ENCODE measurements around the gene DUOX2. TPM values are rescaled to one million over a fixed set of nuclear protein-coding genes. Genes with fewer than 3 reads are reported as not detected.

DUOX2 gene
- total and polyA plus RNA-seq, 2 of the 8 experiments (the other 6 are each of a cell fraction or from before 2014, with no cell fraction given), result 0.08 TPM; not detected in 1

GRCh38 chr15:45163508-45163856, 49.5 kb upstream of the DUOX2 start:
- Histone ChIP-seq H2BK20ac (ENCODE audit: low read length) (no peak overlapping the region), H4K91ac (replicated peaks; ENCODE audit: insufficient read length, low read length) (no peak overlapping the region), H3K23ac (ENCODE audit: insufficient read length) (no peak overlapping the region), H2BK120ac (replicated peaks; ENCODE audit: low read depth, low read length) (no peak overlapping the region), H3K18ac (ENCODE audit: extremely low read depth, low read length) (no peak overlapping the region), H3K4ac (replicated peaks; ENCODE audit: insufficient read length, low read depth, low read length) (no peak overlapping the region), H3K56ac (replicated peaks; ENCODE audit: insufficient read length, low read depth, low read length) (no peak overlapping the region), H3K9me3 (ENCODE audit: insufficient read depth in 2 of 2, low read depth in 1 of 2, low read length in 1 of 2) (no peaks in the 10 kb centered on the region), H3K4me2 (ENCODE audit: insufficient read depth in 1 of 2, low read depth in 2 of 2, low read length in 2 of 2) (no peak overlapping the region), H3K36me3 (ENCODE audit: control insufficient read depth in 2 of 4, insufficient read depth in 4 of 4, low read length in 3 of 4) (no peaks in the 10 kb centered on the region), H2BK15ac (ENCODE audit: low read length) (no peak overlapping the region), H2AFZ (ENCODE audit: low read length) (no peak overlapping the region), H4K20me1 (replicated peaks in 1 of 2; ENCODE audit: control insufficient read depth in 1 of 2, insufficient read depth in 2 of 2, low read length in 2 of 2) (peaks cover 0 to 2% of the 10 kb centered on the region in 2 experiments), H3K79me1 (ENCODE audit: low read depth, low read length) (no peaks in the 10 kb centered on the region), H2BK12ac (ENCODE audit: low read depth, low read length) (no peak overlapping the region), H3K23me2 (ENCODE audit: low read depth, low read length) (no peaks in the 10 kb centered on the region; the same call in 1 of the 2 replicates), H2BK5ac (ENCODE audit: low read depth, low read length) (no peak overlapping the region), H3K27me3 (replicated peaks in 1 of 4; ENCODE audit: control insufficient read depth in 3 of 4, extremely low read depth in 1 of 4, insufficient read depth in 3 of 4, low read length in 3 of 4) (no peaks in the 10 kb centered on the region; a peak in 1 of 7 replicates), H3K79me2 (ENCODE audit: control insufficient read depth in 1 of 2, insufficient read depth in 2 of 2, low read length in 2 of 2) (no peaks in the 10 kb centered on the region), H4K5ac (ENCODE audit: insufficient read length, low read depth, low read length) (no peak overlapping the region), H2AK5ac (ENCODE audit: low read depth, low read length) (no peak overlapping the region), H3K27ac (ENCODE audit: low read depth, low read length) (no peak overlapping the region), H3K4me1 (replicated peaks in 1 of 4; ENCODE audit: control insufficient read depth in 3 of 4, insufficient read depth in 4 of 4, low read length in 3 of 4) (peaks cover 0 to 9% (median 6%) of the 10 kb centered on the region in 4 experiments; a peak in 5 of 7 replicates), H3K4me3 (ENCODE audit: extremely low read depth in 1 of 4, insufficient read depth in 2 of 4, low read depth in 3 of 4, low read length in 4 of 4) (no peak overlapping the region), H3K9ac (replicated peaks in 1 of 4; ENCODE audit: extremely low read depth in 1 of 4, low read depth in 3 of 4, low read length in 3 of 4) (no peak overlapping the region), H3K14ac (ENCODE audit: insufficient read length) (no peak overlapping the region), H4K8ac (ENCODE audit: extremely low read depth, insufficient read depth, low read length) (no peak overlapping the region; the same call in 1 of the 2 replicates)
- WGBS, 2 experiments (ENCODE audit: extremely low coverage in 1 of 2, insufficient coverage in 1 of 2, insufficient read length in 1 of 2, insufficient replicate concordance in 2 of 2, low coverage in 1 of 2, low lambda C conversion rate in 2 of 2, missing lambda C conversion rate in 1 of 2), result 80% methylated on average over 9 of the region's 9 CpGs; no CpG with 5 or more reads in 1 of the 2 experiments
- CTCF ChIA-PET (ENCODE audit: partially characterized antibody), result interaction anchor here (0.5 to 41.8 kb wide), 46 partner anchors 10 to 451 kb away, joined by 3 to 1117 read pairs (median 6); partner anchors contain the start of genes DUOX2, DUOXA2 and SHF
- POLR2A ChIA-PET (ENCODE audit: partially characterized antibody), result interaction anchor here (1.2 to 3.8 kb wide), 10 partner anchors 9 to 239 kb away, joined by 3 to 33 read pairs (median 6); partner anchors contain the start of genes DUOX2, DUOXA2 and SHF
- DNase-seq (ENCODE audit: low read depth in 1 of 2, low spot score in 2 of 2) (no peak), FAIRE-seq (no peak)
- TF ChIP-seq EP300 (IDR thresholded peaks at IDR 0.05; ENCODE audit: borderline replicate concordance in 1 of 2, low read depth in 2 of 2, low read length in 2 of 2) (no peak), PHF8 (conservative IDR thresholded peaks at IDR 0.05; ENCODE audit: low read depth, low read length) (no peak), MAFK (IDR thresholded peaks at IDR 0.05; ENCODE audit: low read depth, low read length) (no peak)
